ENCODE results near the gene GDI2.

DNA sequence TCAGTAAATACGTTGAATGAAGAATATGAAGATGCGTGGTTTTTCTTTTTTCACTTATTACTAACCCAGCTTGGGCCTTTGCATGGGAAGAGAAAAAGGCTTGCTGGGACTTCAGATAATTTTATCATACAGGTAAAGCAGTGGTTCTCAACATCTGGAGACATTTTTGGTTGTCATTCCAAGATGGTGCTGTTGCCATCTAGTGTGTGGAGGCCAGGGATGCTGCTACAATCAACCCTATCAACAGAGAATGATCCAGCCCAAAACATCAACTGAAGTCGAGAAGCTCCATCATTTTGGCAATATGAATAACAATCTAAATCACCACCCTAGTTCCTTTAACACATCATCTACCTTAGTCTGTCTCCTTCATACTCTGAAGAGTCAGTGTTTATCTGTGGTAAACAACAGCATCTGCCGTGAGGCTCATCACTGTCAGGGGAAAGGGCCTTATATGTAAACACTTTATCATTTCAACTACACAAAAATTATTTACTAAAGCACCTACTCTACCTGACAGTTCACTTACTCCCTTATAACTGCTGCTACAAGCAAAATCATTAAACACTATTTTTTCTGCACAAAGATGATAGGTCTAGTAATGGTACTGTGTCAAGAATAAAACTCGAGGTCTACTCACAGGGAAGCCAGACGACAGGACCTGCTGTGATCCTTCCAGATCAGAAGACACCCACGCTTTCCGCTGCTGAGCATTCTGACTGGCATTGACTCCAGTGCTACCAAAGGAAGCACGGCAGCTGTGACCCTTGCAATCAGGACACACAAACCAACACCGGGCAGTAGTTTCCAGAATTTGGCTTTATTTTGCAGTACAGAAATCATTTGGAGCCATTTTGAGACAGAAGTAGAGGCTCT, 48.6 kb downstream of the GDI2 start:
- TF ChIP-seq GATA2 (IDR thresholded peaks at IDR 0.05; ENCODE audit: low read depth, low read length) (no peak), GATA3 (IDR thresholded peaks at IDR 0.05; ENCODE audit: low read depth, low read length) (no peak)
